HG02884 (cell line): ENCODE data around the gene KLC3.

Experiments
- ATAC-seq: cut with Tn5 transposase; IDR thresholded peaks from one replicate; pipeline ENCODE4 v1.9.1; 2021; ENCODE audit warnings: mild to moderate bottlenecking, moderate library complexity; ENCODE audit not compliant: unreplicated experiment

Gene KLC3

DNA sequence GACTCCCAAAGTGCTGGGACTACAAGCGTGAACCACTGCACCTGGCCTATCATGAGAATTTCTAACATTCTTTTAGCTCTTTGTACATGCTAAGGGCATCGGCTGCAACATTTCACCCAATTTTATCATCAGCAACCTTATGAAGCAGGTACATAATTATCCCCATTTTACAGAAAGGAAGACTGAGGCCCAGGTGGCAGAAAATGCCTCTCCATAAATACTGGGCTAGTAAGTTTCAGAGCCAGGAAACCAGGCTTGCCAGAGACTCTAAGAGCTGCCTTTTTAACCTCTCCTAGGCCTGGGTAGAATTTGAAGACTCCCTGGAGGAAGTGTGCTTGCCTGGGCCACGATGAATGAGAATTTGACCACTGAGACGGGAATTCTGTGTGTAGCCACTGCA lies 27.6 kb downstream of the KLC3 start:
- no peak for ATAC-seq

GRCh38 chr19:45368737-45369340 lies 28.3 kb downstream of the KLC3 start:
- no peak for ATAC-seq

- peak; percentile 92 for ATAC-seq
Observed at GRCh38 chr19:45370410-45371204, 30.1 kb downstream of the KLC3 start, which contains the start of gene ERCC2. ERCC2 (minus strand) TSS chr19:45370573; CDS start chr19:45370540, 33 bp downstream.

DNA sequence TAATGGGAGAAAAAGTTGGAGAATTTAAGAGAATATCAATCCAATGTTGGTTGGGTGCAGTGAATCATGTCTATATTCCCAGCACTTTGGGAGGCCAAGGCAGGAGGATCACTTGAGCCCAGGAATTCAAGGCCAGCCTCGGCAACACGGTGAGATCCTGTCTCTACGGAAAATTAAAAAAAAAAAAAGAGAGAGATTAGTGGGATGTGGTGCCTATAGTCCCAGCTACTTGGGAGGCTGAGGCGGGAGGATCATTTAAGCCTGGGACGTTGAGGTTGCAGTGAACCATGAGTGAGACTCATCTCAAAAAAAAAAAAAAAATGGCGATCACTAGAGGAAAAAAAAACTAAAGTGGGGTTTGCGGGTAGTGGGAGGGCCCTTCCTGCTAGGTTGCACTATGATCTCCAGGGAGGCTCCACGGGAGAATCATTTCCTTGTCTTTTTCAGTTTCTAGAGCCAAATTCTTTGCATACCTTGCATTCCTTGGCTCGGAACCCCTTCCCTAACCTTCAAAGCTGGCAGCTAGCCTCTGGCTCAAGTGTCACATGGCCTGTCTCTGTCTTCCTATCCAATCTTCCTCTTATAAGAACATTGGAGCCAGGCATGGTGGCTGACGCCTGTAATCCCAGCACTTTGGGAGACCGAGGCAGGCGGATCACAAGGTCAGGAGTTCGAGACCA lies 35.6 kb downstream of the KLC3 start:
- ATAC-seq, result no peak

- ATAC-seq, result no peak
Observed at GRCh38 chr19:45380107-45380506, 39.6 kb downstream of the KLC3 start.

DNA sequence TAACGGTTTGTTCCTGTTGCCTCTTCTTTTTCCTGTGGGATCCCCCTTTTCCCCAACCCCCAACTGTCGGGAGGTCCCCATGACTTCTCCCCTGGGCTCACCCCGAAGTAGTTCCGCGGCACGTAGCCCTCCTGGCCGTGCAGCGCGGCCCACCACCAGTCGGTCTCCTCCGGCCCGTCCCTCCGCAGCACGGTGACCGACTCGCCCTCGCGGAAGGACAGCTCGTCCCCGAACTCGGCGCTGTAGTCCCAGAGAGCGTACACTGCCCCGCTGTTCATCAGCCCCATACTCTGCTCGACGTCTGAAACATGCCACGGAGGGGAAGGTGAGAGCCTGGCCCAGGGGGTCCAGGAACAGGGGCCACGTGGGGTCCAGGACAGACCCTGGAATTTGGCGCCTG lies 41.9 kb downstream of the KLC3 start:
- ATAC-seq, result no peak

DNA sequence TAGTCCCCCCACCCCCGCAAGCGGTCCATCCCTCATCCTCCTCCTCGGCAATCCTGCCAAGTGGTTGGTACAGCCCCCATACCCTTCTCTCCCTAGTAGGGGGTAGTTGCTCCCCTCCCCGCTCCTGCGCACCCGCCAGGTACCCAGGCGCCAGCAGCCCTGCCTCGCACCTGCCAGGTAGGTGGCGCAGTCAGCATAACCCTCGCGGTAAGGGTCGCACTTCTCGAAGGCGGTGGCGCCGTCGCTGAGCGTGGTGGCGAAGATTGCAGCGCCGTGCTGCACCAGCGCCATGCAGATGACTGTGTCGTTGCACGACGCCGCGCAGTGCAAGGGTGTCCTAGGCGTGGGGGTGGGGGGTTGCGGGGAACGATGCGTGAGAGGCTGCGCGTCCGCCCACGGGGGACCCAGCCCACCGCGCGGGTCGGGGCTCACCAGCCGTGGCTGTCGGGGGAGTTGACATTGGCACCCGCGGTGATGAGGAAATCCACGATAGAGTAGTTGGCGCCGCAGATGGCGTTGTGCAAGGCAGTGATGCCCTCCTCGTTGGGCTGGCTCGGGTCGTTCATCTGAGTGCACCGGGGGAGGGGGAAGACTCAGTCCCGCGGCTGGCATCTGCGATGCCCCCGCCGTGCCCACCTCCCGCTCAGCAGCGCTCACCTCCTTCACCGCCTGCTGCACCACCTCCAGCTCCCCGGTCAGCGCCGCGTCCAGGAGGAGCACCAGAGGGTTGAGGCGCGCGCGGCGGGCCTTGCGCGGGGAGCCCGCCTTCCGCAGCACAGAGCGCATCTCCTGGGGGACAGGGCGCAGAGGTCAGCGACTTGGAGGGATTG lies 45.1 kb downstream of the KLC3 start:
- ATAC-seq, result no peak

DNA sequence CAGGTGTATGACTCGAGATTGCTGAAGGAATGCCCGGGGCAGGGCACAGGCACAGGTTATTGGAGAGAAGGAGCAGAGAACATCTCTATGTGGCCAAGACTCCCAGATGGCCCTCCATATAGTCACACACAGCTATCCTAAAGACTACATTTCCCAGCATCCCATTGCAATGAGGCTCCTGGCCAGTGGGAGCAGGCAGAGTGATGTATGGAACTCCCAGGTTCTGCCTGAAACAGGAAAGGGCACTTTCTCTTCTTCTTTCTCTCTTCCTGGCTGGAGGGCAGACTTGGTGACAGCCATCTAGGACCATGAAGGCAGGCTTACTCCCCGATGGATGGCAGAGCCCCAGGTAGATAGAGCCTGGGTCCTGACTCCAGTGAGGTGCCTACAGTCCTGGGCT lies 50.8 kb downstream of the KLC3 start:
- ATAC-seq, result no peak

- ATAC-seq, result no peak
Observed at GRCh38 chr19:45391871-45392665, 51.5 kb downstream of the KLC3 start.

GRCh38 chr19:45395821-45396617 lies 55.5 kb downstream of the KLC3 start:
- no peak for ATAC-seq

DNA sequence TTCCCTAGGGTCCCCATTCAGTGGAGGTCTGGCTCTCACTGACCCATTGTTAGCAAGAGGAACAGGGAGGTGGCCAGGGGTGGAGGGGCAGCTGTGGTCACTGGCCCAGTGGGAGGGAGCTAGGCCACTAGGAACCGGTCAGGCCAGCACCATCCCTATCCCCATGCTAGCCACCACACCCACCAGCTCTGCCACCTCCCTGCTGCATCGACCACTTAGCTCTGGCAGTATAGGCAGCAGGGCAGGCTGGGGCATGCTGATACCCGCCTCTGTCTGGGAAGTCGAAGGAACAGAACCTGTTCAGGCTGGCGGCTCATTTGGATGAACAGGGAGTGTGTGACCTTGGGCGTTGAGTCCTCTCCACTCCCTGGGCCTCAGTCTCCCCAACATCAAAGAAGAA lies 59.6 kb downstream of the KLC3 start:
- no peak for ATAC-seq
